Measurements from ENCODE around the gene ATP13A2.

The ATP13A2 gene, protein sequence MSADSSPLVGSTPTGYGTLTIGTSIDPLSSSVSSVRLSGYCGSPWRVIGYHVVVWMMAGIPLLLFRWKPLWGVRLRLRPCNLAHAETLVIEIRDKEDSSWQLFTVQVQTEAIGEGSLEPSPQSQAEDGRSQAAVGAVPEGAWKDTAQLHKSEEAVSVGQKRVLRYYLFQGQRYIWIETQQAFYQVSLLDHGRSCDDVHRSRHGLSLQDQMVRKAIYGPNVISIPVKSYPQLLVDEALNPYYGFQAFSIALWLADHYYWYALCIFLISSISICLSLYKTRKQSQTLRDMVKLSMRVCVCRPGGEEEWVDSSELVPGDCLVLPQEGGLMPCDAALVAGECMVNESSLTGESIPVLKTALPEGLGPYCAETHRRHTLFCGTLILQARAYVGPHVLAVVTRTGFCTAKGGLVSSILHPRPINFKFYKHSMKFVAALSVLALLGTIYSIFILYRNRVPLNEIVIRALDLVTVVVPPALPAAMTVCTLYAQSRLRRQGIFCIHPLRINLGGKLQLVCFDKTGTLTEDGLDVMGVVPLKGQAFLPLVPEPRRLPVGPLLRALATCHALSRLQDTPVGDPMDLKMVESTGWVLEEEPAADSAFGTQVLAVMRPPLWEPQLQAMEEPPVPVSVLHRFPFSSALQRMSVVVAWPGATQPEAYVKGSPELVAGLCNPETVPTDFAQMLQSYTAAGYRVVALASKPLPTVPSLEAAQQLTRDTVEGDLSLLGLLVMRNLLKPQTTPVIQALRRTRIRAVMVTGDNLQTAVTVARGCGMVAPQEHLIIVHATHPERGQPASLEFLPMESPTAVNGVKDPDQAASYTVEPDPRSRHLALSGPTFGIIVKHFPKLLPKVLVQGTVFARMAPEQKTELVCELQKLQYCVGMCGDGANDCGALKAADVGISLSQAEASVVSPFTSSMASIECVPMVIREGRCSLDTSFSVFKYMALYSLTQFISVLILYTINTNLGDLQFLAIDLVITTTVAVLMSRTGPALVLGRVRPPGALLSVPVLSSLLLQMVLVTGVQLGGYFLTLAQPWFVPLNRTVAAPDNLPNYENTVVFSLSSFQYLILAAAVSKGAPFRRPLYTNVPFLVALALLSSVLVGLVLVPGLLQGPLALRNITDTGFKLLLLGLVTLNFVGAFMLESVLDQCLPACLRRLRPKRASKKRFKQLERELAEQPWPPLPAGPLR

DNA sequence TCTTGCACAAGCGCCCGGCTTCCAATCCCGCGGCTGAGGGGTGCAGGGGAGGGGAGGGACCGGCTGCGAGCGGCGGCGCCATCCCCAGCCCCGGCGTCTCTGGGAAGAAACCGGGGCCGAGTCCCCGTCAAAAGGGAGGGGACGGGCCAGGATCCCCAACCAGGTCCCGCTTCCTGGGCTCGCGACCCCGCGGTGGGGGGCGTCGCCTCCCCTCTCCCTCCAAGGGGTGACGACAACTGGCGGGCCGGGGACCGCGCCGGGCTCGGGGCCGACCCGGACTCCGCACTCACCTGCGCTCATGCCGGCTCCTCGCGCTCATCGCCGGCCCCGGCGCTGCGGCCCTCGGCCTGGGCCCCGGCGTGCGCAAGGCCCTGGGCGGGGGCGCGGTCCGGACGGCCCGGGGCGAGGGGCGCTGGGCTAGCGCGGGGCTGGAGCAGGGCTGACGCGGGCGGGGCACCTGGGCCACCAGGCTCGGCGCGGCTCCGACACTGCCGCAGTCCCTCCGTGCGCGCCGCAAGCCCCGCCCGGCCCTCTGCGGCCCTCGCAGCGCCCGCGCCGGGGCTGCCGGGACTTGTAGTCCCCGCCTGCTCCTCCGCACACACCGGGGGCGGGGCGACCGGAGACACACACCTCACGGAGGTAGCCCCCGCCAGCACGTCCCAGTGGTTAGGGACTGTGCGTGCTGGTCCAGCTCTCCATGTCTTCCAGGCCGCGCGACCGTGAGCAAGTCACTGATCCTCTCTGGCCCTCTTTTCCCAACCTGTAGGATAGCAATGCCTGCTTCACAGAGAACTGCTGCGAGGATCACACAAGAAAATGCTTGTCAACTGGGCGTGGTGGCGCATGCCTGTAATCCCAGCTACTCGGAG is at the start of gene ATP13A2:
ATP13A2 (minus strand) TSS at position 490 of the 869 bp plus-strand sequence; CDS start at position 300, 190 bp downstream.
- peak; percentile 65 to 71 (median 68) for DNase-seq (ENCODE audit: low read depth in 3 of 3)

DNA sequence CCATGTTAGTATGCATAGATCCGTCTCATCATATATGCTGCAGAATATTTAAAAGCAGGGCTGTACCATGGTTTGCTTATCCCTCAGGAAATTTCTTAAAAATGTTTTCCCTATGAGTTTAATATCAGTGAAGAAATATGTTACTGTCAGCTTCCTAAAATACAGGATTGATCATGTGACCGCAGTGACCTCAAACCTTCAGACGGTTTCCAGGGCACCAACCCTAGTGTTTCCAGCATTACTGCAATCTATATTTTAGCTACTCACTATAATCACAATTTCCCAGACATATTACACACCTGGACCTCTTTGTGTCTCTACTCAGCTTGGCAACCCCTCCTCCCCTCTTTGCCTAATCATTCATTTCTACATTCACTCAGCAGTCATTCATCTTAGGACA is 49.8 kb upstream of the ATP13A2 start:
- DNase-seq (ENCODE audit: low read depth in 3 of 3): no peak

DNA sequence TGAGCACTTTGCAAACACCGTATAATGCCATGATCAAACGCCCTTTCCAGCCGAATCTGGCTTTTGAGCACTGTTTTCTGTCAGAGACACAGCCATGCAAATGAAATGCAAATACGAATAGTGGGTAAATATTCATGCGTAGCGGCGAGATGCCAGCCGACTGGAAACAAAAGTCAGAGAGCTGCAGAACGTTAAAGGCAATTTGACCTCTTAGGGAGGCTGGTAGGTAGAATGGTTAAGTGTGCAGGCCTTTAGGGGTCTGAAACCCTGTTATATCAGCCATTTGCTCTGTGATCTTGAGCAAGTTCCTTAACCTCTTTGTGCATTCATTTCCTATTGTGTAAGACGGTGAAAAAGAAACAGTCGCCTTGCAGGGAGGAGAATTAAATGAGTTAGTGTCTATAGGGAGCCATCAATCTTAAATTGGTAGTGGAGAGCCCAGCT is 48.6 kb upstream of the ATP13A2 start:
- DNase-seq (ENCODE audit: low read depth in 3 of 3): no peak

DNA sequence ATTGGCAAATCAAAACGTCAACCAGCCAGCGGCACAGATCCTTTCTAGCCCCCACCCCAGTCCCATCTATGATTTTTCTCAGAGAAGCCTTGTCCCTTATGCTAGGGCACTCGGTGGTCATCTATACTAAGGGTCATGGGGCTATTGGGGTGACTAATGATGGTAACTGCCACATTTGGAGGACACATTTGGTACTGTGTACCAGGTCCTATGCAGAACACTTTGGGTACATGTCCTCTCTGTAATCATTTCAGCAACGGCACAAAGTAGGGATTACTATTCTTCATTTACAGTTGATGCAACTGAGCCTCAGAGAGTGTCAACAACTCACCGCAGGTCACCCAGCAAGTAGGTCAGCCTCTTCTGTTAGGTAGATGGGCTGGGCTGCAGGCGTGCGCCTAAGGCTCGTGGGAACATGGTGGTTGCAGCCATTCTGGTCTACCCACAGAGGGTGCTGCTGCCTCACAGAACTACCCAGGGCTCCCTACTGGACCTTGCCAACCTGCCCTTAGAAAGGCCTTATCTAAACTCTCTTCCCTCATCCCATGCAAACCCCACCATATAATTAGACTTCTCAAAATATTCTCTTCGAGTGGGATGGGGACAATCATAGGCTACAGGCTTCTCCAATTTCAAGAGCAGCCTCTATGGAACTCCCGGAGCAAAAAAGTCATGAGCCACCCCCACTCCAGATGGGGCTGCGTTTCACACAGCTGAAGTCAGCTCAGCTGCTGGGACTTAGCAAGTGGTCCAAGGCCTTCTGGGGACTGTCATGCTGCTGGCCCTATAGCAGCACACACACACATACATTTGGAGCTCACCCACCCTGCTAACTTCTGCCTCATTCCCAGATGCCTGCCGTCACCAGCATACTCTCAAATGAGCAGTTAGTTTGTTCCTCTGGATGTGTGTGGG is 47.9 kb upstream of the ATP13A2 start:
- no peak for DNase-seq (ENCODE audit: low read depth in 3 of 3)

DNA sequence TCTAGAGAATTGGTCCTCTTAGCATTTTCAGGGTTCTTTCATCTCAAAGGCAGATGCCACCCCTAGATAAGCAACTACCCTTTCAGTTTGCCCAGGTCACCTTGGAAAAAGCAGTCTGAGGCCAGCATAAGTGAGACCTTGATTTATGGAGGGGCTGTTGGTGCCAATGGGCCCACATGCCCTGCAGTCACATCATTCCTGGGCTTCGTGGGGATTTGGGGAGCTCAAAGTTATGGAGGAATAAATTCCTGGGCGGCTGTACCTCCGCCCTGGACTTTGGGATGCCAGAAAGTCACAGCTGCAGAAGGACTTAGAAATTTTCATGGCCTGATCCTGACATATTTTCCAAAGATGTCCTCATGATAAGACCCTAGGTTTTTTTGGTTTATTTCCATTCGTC is 44.8 kb upstream of the ATP13A2 start:
- DNase-seq (ENCODE audit: low read depth in 3 of 3): no peak

DNA sequence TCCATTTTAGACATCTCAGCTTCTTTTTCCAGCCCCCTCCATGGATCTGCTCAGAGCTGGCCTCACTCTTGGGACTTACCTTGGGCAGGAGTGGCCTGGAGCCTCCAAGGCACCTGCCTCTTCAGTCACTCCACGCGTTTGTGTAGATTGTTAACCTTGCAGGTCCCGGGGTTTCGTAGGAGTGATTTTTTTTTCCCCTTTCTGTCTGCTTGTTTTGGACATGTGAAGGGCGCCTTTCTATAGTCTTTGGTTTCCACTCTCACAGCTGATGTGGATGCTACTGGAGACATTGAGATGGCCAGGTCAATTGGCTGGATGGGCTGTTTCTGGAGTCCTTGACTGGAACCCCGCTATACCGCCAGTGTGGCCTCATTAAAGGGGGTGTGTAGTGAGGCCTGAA is 44.1 kb upstream of the ATP13A2 start:
- DNase-seq (ENCODE audit: low read depth in 3 of 3): no peak

DNA sequence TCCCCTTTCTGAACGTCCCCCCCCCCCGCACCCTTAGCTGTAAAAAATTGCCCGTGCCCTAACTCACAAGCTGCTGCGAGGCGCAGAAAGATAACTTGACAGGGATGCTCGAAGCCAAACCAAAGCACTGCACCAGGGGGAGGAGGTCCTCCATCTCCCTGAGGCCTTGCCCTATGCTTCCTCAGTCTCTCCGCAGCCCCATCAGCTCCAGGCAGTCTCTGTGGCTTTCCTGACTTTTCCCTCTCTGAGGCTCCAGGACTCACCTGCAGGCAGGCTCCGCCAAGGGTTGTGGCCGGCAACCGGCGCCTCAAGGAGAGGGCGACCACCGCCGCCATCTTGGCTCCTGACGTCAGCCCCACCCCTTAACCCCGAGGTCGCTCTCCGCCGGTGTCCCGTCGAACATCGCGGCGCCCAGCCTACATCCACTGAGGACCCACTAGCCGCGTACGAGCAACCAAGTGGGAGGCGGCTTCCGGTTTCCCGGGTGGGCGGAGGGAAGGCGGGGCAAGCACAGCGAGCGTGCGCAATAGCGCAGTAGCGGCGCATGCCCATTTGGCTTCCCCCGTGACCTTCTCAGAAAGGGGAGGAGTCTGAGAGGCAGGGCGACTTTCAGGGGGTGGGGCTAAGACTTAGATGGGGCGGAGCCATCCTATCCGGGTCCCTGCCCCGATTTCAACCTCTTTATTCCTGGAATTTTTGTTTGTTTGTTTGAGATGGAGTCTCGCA is 42.1 kb upstream of the ATP13A2 start, which contains the start of gene SDHB:
SDHB (minus strand) TSS at position 348 of the 726 bp plus-strand sequence; CDS start at position 335, 13 bp downstream.
- DNase-seq (ENCODE audit: low read depth in 3 of 3): peak; percentile 98 to 99 (median 98)

DNA sequence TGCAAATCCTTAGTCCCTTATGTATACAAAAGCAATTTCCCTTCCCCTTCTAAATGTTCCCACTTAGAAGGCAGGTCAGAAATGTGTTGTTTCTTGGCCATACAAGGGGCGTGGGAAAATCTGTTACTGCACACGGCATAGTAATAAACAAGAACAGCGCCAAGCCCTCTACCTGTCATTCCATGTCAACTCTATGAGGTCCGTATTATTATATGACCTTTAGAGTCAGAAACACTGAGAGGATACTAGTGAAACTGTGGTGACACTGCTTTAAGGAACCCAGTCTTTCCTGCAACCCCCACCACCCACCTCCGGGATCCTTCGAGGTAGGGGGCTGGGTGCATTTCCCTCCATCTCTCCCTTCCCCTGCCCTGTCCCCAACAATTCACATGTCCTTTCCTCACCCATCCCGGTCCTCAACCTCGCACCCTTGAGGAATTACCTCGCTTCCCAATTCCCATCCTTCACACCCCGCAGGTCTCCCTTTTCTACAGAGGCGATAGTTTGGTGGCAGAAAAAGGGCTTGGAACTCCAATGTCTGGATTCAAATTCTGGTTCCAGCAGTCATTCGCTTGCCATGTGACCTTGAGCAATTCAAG is 41.5 kb upstream of the ATP13A2 start:
- DNase-seq (ENCODE audit: low read depth in 3 of 3): no peak

DNA sequence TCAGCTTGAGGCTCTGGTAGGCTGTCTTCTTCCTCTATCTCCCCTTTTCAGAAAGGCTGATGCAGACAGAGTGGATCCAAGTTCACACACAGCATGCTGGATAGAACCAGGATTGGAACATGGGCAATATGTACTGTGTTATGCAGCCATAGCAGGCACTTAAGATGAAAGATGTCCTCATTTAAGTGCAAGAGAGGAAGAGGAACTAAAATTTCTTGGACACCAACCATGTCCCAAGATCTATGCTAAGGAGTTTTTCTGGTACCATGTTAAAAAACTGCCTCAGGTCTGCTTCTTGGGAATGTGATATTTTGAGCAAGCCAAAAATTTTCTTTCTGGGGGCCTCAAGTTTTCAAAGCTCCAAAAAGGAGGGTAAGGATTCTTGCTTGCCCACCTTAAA is 40.9 kb upstream of the ATP13A2 start:
- no peak for DNase-seq (ENCODE audit: low read depth in 3 of 3)

DNA sequence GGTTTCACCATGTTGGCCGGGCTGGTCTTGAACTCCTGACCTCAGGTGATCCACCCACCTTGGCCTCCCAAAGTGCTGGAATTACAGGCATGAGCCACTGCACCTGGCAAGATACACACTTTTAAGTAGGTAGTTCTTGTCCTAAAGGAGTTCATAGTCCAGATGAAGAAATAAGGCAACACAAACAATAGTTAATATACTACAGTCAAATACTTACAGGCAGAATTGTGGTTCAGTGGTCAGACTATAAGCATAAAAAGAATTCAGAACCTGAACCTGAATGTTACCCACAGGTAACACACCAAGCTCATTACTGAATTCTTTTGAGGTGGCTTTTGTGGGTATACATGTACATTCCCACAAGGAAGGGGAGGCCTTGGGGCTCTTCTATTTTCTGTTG is 40.3 kb upstream of the ATP13A2 start:
- DNase-seq (ENCODE audit: low read depth in 3 of 3): no peak

DNA sequence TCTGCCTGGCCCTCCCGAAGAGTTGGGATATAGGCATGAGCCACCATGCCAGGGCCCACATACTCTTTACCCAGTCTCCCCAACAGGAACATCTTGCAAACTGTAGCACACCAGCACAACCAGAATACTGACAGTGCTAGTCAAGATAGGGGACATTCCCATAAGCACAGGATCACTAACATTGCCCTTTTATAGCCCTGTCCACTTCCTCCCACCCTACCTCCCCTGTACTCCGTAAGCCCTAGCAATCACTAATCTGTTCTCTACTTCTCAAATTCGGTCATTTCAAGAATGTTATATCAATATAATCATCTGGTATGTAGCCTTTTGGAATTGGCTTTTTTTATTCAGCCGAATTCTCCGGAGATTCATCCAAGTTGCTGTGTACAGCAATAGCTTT is 36.2 kb upstream of the ATP13A2 start:
- no peak for DNase-seq (ENCODE audit: low read depth in 3 of 3)

DNA sequence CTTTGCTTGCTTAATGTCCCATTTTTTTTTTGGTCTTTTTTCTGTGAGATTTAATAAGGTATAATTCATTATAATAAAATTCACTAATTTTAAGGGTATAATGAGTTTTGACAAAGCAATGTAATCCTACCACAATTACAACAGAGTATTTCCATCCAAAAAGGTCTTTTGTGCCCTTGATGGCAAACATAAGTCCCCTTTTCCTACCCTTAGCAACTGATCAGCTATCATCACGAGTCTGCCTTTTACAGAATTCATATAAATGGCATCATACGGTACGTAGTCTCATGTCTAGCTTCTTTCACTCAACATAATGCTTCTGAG is 34.6 kb upstream of the ATP13A2 start:
- DNase-seq (ENCODE audit: low read depth in 3 of 3): no peak

DNA sequence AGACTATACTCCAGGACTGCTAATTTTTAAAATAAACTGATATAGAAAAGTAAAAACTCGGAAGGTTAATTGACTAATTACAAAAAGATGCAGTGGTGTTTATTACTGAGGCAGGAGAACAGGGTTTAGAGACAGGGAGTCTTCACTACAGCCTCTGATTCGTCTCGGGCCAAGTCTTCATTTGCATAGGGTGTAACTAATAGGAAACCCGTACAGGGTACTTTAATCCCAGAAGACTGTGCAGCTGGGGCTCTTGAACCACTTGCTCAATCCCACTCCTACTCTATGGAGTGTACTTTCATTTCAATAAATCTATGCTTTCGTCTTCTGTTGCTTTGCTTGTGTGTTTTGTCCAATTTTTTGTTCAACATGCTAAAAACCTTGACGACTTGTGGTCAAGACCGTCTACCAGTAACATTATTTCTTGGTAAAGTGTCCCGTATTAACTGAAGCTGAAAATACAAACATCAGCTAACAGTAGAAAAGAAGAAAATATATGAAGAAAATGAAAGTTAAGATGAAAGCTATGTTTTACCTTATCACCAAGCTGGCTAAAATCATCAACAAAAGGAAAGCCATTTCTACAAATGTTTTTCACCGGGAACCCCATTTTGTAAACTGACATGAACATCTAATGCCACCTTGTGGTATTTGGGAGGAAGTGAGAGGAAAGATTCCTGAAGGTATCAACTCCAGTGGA is 34.1 kb upstream of the ATP13A2 start:
- DNase-seq (ENCODE audit: low read depth in 3 of 3): no peak

DNA sequence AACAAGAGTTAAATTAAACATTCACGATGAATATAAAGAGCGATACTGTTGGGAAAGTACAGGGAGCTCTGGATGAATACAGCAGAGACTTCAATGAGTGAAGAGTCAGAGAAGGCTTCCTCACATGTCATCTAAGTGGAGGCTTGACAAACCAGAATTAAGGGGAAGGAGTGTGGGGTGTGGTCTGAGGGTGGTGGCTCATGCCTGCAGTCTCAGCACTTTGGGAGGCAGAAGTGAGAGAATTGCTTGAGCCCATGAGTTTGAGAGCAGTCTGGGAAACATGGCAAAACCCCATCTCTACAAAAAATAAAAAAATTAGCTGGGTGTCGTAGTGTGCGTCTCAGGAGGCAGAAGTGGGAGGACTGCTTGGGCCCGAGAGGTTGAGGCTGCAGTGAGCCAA is 33.4 kb upstream of the ATP13A2 start:
- no peak for DNase-seq (ENCODE audit: low read depth in 3 of 3)

DNA sequence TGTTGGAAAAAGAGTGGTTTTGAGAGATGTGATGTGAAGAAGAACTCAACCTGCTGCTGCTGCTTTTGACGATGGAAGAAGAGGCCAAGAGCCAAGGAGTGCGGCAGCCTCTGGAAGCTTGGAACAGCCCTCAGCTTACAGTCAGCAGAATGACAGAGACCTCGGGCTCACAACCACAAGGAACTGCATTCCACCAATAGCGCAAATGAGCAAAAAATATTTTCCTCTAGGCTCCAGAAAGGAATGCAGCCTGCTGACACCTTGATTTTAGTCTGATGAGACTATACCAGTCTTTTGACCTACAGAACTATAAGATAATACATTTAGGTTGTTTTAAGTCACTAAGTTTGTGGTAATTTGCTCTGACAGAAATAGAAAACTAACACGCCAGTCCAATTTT is 31.9 kb upstream of the ATP13A2 start:
- DNase-seq (ENCODE audit: low read depth in 3 of 3): no peak

DNA sequence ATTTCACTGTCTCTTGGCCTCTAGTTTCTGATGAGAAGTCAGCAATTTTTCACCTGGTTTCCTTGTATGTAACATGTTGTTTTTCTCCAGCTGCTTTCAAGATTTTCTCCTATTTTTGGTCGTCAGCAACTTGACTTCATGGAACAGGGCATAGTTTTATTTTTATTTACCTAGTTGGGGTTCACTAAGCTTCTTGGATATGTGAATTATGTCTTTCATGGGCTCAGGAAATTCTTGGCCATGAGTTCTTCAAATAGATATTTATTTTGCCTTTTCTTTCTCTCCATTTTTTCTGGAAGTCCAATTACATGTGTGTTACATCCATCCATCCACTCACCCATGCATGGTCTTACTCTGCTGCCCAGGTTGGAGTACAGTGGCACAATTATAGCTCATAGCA is 28.4 kb upstream of the ATP13A2 start:
- no peak for DNase-seq (ENCODE audit: low read depth in 3 of 3)

DNA sequence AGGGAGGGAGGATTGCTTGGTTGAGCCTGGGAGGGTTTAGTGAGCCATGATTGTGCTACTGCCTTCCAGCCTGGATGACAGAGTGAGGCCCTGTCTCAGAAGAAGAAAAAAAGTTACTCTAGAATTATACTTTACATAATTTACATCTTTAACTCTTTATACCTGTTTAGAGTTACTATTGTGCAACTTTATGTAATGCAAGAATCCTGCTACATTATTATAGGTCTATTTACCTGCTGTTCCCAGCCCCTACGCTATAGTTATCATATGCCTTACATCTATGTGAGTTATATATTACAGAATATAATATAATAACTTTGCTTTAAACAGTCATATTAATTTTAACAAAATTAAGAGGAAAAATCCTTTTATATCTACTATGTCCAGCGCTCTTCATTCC is 27.8 kb upstream of the ATP13A2 start:
- DNase-seq (ENCODE audit: low read depth in 3 of 3): no peak

DNA sequence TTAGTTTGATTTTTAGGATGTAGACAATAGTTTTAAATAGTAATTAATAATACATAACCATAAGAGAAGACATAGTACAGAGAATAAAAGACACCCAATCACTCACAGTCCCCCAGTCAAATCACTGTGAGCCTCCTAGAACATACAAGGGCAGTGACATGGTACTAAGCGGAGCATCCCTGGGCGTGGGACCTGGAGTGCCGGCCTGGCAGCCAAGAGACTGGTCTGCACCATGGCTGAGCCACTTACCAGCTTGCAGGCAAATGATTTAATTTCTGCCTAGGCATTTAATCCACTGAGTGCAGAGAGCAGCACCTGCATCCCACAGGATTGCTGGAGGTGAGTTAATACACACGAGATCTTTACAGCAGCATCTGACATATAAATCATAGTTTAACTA is 21.8 kb upstream of the ATP13A2 start:
- no peak for DNase-seq (ENCODE audit: low read depth in 3 of 3)

Measured in stimulated activated CD4-positive, alpha-beta T cell treated with anti-CD3 and anti-CD28 coated beads, TNF-alpha, amount 100 ng/mL, for 4 hours (primary cell).